Measurements from ENCODE around the gene POU6F1.
"Not testable (repeated sequence)": the region's sequence is repeated elsewhere in the genome, so short reads cannot be mapped to it uniquely, and the experiment has no call there.

The POU6F1 gene

GRCh38 chr12:51227112-51227511 is 9.2 kb upstream of the POU6F1 start:
- DNase-seq, result not testable (repeated sequence)

DNA sequence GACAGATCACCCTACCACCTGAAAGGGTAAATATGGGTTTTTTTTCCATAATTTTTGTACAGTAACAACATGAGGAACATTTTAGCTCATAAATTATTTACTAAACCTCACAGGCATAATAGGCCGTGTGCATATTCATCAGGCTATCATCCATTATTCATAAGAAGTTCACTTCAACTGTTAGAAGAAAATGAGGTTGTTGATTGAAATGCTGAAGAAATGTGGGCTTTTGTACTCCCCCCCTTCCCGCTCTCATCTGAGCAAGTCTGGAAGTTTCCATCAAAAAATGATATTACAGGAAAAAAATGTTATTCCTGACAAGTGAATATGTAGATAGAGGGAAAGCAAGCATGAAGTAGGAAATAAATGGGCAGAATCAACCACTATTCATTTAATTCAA is 7.9 kb upstream of the POU6F1 start:
- no peak for DNase-seq

GRCh38 chr12:51225234-51225633 is 7.4 kb upstream of the POU6F1 start:
- DNase-seq, result no peak

DNA sequence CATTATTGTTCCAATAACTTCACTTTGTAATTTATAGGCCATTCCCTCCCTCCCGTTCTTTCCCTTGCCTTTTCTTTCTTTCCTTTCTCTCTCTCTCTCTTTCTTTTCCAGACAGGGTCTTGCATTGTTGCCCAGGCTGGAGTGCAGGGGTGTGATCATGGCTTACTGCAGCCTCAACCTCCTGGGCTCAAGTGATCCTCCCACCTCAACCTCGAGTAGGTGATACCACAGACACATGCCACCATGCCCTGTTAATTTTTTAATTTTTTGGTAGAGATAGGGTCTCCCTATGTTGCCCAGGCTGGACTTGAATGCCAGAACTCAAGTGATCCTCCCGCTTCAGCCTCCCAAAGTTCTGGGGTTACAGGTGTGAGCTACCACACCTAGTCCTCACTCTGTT is 6.8 kb upstream of the POU6F1 start:
- DNase-seq, result no peak

DNA sequence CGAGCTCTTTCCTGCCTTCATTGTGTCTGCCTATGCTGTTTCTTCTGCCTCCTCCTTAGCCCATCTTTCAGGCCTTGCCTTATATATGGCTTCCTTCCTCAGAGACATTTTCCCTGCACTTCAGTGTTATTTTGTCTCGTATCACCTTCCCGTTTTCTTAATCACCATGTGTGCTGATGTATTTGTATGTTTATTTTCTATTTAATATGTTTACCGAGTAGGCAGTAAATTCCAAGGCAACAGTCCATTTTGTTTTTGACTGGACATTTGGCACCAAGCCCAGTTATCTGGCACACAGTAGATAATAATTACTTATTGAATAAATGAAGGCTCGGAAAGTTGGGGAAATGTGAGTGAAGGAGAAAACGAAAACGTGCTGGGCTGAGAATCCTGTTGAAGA is 4.6 kb upstream of the POU6F1 start:
- DNase-seq, result no peak

DNA sequence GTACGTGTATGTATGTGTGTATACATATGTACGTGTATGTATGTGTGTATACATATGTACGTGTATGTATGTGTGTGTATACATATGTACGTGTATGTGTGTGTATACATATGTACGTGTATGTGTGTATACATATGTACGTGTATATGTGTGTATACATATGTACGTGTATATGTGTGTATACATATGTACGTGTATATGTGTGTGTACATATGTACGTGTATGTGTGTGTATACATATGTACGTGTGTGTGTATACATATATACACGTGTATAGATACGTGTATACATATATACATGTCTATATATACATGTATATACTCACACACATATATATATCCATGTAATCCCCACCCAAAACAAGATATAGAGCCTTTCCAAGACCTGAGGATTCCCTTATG is 2.0 kb upstream of the POU6F1 start:
- DNase-seq, result not testable (repeated sequence)

- DNase-seq, result no peak
These were observed 1.5 kb upstream of the POU6F1 start for GRCh38 chr12:51219322-51219721.

- no peak for DNase-seq
These were observed 822 bp upstream of the POU6F1 start for GRCh38 chr12:51218607-51219161.

DNA sequence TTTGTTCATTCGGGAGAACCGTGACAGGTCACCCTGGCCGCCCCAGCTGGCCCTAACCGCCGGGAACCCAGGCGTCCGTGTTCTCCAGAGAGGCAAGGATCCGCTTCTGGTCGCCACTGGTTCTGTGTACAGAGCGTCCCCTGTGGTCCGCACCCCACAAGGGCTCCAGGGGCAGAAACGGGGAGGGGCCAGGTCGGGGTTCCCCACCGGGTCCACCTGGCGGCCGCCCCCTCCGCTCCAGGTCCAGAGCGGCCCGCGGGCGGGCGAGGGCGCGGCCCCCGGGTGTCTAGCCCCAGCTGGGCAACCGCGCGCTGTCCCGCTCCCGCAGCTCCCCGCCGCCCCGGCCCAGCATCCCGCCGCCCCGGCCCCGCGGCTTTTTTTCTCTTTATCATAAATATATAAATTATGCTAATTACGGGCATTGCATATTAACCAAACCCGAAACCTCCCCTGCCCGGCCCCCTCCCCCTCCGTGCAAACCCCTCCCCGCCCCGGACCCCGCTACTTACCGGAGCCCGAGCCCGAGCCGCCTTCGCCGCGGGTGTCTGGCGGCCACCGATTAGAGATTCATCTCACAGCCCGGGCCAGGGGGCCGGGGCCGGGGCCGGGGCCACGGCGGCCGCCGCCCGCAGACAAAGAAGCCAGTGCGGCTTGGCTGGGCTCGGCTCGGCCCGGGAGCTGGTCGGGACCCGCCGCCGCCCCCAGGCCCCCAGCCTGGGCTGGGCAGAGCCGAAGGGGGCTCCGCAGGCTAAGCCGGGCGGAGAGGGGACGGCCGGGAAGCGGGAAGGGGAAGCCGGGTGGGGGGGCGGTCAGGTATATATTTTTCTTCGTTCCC is 512 bp downstream of the POU6F1 start:
- DNase-seq, result peak in 1 of 2 experiments; percentile 47

DNA sequence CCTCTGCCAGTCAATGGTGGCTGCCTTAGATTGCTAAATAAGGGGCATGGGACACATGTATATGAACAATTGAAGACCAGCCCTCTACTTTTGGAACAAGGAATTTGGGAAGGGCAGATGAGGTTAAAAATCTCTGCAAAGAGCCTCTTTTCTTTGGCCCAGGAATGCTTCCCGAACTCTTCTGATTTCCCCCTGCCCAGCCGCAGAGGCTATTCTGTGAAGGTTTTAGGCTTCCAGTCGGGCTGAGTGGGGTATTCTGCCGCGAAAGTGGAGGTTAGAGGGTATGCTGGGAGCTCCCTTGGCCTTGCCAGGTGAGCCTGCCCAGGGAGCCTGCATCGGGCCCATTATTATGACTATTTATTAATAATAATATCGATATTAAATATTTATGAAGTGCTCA is 1.2 kb downstream of the POU6F1 start:
- DNase-seq, result no peak

GRCh38 chr12:51214895-51215294 is 3.0 kb downstream of the POU6F1 start:
- no peak for DNase-seq

DNA sequence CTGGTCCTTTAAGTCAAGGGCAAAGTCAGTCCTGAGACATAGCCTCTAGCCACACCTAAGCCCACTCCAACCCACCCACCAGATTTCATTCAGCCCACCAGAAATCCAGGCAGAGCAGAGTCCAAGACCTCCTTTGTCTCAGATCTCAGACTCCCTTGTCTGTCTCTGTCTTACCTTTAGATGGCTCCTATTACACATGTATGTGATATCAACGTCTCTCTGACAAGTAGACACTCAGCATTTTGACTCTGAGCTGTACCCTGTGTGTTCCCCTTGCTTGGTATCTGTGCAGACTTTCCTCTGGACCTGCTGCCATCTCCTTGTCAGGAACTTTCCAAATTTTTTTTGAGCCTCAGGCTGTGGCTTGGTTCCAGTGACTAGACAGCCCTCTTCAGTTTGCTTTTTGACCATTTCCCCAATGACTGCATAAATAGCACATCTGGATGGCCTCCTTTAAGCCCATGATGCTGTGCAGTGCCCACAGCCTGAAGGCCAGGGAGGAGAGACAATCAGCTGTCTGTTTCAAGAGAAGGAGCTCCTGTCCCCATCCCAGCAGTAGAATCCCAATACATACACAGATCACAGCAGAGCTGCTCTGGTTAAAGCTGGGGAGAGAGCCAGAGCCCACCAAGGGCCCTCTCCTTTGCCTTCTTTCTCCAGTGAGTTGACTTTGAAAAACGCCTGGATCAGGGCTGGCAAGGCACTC is 7.0 kb downstream of the POU6F1 start:
- no peak for DNase-seq

DNA sequence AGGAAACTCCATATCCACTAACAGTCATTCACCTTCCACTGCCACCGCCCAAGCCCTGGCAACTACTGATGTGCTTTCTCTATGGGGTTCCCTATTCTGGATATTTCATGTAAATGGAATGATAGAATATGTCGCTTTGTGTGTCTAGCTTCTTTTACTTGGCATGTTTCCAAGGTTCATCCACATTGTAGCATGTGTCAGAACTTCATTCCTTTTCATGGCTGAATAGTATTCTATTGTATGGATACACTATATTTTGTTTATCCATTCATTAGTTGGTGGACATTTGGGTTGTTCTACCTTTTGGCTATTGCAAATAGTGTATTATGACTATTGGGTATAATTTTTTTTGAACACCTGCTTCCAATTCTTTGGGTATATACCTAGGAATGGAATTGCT is 8.6 kb downstream of the POU6F1 start:
- DNase-seq, result no peak

GRCh38 chr12:51208016-51208660 is 9.7 kb downstream of the POU6F1 start:
- DNase-seq, result no peak

DNA sequence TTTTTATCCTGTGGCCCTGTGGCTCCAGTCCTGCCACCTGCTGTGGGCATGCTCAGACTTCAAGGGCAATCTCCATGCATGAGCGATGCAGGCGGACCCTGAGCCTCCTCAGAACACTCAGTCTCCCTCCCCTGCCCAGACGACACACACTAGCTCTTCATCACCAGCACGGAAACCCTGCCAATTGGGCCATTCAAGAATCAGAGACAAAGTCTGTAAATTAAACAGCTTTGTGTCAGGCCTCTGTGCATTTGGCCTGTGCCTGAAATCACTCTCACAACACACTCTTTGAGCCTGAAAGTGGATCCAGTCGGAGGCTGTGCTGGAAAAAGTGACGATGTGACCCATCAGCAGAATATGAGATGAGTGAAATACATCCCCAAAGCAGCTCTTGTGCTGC is 12.5 kb downstream of the POU6F1 start:
- no peak for DNase-seq

GRCh38 chr12:51202718-51203117 is 15.1 kb downstream of the POU6F1 start:
- DNase-seq, result no peak

GRCh38 chr12:51200806-51201205 is 17.1 kb downstream of the POU6F1 start:
- no peak for DNase-seq

- DNase-seq, result no peak
These were observed 17.7 kb downstream of the POU6F1 start for GRCh38 chr12:51200156-51200555.

GRCh38 chr12:51199366-51199945 is 18.4 kb downstream of the POU6F1 start:
- no peak for DNase-seq

GRCh38 chr12:51198568-51199365 is 19.1 kb downstream of the POU6F1 start:
- DNase-seq, result no peak

DNA sequence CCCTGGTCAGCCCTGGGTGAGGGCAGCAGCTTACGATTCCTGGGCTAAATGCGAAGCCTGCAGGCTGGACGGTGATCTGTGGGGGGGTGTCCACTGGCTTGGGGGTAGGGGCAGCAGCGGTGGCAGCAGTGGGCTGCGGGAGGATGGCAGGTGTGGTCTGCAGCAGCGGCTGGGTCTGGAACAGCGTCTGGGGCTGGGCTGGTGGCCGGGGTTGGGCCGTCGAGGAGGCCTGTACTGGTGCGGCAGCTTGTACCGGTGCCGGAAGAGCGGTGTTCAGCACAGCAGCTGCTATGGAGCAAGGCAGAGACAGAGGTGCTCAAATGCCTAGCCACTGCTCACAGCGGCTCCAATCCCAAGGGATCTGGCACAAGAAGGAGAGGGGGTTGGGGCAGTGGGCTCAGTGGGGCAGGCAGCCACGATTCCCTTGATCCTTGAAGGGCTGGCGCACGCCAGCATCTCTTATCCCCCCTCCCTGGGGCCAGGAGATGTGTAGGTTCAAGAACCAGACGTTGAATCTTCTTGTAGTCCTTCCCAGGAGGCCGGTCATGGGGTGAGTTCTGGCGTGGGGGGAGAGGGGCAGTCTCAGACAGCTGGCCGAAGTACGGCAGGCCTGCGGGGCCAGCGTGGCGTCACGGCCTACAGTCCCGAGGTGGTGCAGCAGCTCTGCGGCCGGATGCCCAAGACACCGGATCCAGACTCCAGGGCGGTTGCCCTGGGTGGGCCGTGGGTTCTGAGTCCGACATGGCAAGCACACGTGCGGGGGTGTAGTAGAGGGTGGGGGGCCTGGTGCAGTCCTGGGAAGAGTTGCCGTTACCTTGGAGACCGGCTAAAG is 19.9 kb downstream of the POU6F1 start:
- no peak for DNase-seq
